Stimulated activated CD4-positive, alpha-beta T cell treated with anti-CD3 and anti-CD28 coated beads, Interleukin-4, amount 100 ng/mL, for 24 hours (primary cell): ENCODE results near the gene LGALS9C.
"Not testable (repeated sequence)": the region's sequence is repeated elsewhere in the genome, so short reads cannot be mapped to it uniquely, and the experiment has no call there.

Experiments
- DNase-seq: peaks from one replicate; pipeline ENCODE4 v3.0.0-alpha.2; 2020

Gene LGALS9C

GRCh38 chr17:18476508-18477308 lies at the start of gene LGALS9C:
TSS of gene LGALS9C (plus strand) at chr17:18476789. CDS start at chr17:18476855, 66 bp downstream.
- not testable (repeated sequence) for DNase-seq

GRCh38 chr17:18432206-18432605 lies 44.4 kb upstream of the LGALS9C start:
- DNase-seq, result not testable (repeated sequence)

- DNase-seq, result not testable (repeated sequence)
These were observed 37.1 kb upstream of the LGALS9C start for GRCh38 chr17:18439465-18439870.

GRCh38 chr17:18442093-18442492 lies 34.5 kb upstream of the LGALS9C start:
- DNase-seq, result peak; percentile 47

- not testable (repeated sequence) for DNase-seq
These were observed 34.1 kb upstream of the LGALS9C start for GRCh38 chr17:18442532-18442931.

GRCh38 chr17:18447476-18448205 lies 28.9 kb upstream of the LGALS9C start:
- not testable (repeated sequence) for DNase-seq

- not testable (repeated sequence) for DNase-seq
These were observed 28.3 kb upstream of the LGALS9C start for GRCh38 chr17:18448311-18448710.

- DNase-seq, result not testable (repeated sequence)
These were observed 26.8 kb upstream of the LGALS9C start for GRCh38 chr17:18449833-18450232.

GRCh38 chr17:18450998-18451397 lies 25.6 kb upstream of the LGALS9C start:
- not testable (repeated sequence) for DNase-seq

GRCh38 chr17:18451969-18452368 lies 24.6 kb upstream of the LGALS9C start:
- not testable (repeated sequence) for DNase-seq

- not testable (repeated sequence) for DNase-seq
These were observed 17.6 kb upstream of the LGALS9C start for GRCh38 chr17:18459035-18459434.

- not testable (repeated sequence) for DNase-seq
These were observed 12.6 kb upstream of the LGALS9C start for GRCh38 chr17:18463831-18464502.

GRCh38 chr17:18466250-18466983 lies 10.2 kb upstream of the LGALS9C start:
- DNase-seq, result not testable (repeated sequence)

- DNase-seq, result not testable (repeated sequence)
These were observed 9.6 kb upstream of the LGALS9C start for GRCh38 chr17:18467001-18467400.

GRCh38 chr17:18468472-18469171 lies 8.0 kb upstream of the LGALS9C start:
- not testable (repeated sequence) for DNase-seq

GRCh38 chr17:18469837-18470236 lies 6.8 kb upstream of the LGALS9C start:
- not testable (repeated sequence) for DNase-seq

- not testable (repeated sequence) for DNase-seq
These were observed 6.2 kb upstream of the LGALS9C start for GRCh38 chr17:18470345-18470930.

- not testable (repeated sequence) for DNase-seq
These were observed 2.6 kb upstream of the LGALS9C start for GRCh38 chr17:18473967-18474366.

GRCh38 chr17:18474754-18475153 lies 1.8 kb upstream of the LGALS9C start:
- not testable (repeated sequence) for DNase-seq

GRCh38 chr17:18477367-18477766 lies 778 bp downstream of the LGALS9C start:
- DNase-seq, result not testable (repeated sequence)

GRCh38 chr17:18478362-18478761 lies 1.8 kb downstream of the LGALS9C start:
- not testable (repeated sequence) for DNase-seq
